HG03045 (cell line): ENCODE measurements around the gene KLRB1.
"Not testable (repeated sequence)": the region's sequence is repeated elsewhere in the genome, so short reads cannot be mapped to it uniquely, and the experiment has no call there.

Source experiments
- ATAC-seq: cut with Tn5 transposase; IDR thresholded peaks from one replicate; pipeline ENCODE4 v1.9.1; 2021; ENCODE audit warnings: mild to moderate bottlenecking, moderate library complexity; ENCODE audit not compliant: unreplicated experiment

Gene KLRB1

DNA sequence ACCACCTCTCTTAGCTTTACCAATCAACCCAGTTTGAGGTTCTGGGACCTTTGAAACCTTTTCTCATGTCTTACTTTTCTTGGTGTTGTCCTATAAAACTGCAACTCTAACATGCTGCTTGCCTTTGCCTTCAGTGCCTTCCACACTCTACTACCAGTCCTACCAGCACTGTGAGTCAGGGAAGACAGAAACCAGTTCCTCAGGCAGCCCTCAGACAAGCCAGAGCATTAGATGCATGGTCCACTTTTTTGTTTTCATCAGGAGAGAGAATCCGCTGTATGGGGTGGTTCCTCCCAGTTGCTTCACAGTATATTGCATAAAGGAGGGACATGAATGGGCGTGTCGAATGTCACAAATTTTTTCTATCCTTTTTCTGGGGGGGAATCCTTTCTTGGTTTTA is 17.3 kb upstream of the KLRB1 start:
- ATAC-seq, result no peak

GRCh38 chr12:9619411-9620179 is 11.9 kb upstream of the KLRB1 start:
- ATAC-seq, result no peak

- not testable (repeated sequence) for ATAC-seq
Measured at GRCh38 chr12:9618906-9619305, 11.2 kb upstream of the KLRB1 start.

DNA sequence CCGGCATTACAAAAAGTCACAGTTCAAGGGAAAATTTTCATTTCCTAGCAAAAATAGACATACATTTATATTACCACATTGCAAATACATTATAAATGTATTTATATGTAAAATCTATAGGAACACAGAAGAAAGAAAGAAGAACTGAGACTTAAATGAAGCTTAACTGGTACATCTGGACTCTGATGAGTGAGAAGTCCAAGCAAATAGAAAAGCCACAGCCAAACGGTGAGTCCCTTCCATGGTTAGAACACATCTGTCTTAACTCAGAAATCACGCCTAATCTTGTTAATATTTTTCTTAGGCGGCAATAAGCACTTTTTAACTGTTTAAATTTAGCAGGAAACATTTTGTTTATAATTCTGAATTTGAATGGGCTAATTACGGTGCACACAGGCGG is 9.4 kb upstream of the KLRB1 start:
- no peak for ATAC-seq

- ATAC-seq, result no peak
Measured at GRCh38 chr12:9615420-9616136, 7.9 kb upstream of the KLRB1 start.

DNA sequence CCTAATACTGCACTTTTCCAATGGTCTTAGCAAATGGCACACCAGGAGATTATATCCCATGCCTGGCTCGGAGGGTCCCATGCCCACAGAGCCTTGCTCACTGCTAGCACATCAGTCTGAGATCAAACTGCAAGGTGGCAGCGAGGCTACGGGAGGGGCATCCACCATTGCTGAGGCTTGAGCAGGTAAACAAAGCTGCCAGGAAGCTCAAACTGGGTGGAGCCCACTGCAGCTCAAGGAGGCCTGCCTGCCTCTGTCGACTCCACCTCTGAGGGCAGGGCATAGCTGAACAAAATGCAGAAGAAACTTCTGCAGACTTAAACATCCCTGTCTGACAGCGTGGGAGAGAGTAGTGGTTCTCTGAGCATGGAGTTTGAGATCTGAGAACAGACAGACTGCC is 2.9 kb upstream of the KLRB1 start:
- ATAC-seq, result not testable (repeated sequence)

DNA sequence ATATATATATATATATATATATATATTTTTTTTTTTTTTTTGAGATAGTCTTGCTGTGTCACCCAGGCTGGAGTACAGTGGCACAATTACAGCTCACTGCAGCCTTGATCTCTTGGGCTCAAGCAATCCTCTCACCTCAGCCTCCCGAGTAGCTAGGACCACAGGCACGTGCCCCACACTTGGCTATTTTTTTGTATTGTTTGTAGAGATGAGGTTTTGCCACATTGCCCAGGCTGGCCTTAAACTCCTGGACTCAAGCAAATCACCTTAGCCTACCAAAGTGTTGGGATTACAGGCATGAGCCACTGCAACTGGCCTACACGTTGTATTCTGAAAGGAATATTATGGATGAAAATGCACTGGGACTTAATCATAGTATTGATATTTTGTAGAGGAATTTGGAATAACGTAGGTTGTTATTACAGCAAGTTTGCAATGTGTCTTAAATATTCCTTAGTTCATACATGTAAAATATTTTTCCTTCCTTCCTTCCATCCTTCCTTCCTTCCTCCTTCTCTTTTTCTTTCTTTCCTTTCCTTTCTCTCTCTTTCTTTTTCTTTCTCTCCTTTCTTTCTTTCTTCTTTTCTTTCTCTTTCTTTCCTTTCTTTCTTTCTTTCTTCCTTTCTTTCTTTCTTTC is 862 bp downstream of the KLRB1 start:
- no peak for ATAC-seq

DNA sequence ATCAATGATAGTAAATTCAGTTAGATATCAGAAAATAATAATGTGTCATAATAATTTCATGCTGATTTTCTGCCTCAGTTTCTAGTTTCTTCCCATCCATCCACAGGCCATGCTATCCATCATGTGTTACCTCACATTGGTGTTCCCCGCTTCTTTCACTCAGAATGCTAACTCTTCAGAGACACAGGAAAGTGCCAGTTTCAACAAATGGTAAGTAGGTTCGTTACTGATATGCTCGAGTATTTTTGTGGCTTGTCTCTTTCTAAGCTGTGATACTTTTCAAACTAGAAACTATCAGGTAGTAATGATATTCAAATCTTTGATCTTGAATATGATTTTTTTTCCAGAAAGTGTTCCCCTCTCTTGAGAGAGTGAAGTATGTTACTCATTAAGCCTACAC is 1.5 kb downstream of the KLRB1 start:
- no peak for ATAC-seq

DNA sequence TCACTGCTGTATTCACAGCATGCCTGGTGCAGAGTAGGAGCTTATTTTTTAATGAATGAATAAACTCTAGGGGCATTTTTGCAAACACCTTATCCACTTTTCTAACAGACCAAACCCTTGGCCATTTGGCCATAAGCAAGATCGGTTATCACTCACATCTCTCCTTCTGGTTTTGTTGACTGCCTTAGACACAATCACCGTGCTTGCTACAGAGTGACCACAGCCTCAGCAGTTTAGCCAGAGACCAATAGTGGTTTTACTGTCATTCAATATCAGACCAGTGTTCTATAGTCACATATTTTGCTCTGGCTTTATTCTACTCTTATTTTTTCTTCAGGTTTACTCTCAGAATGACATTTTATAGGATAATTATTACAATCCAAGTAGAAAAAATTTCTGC is 2.2 kb downstream of the KLRB1 start:
- no peak for ATAC-seq

GRCh38 chr12:9604287-9604686 is 3.4 kb downstream of the KLRB1 start:
- ATAC-seq, result no peak

- not testable (repeated sequence) for ATAC-seq
Measured at GRCh38 chr12:9600426-9600825, 7.3 kb downstream of the KLRB1 start.

GRCh38 chr12:9598363-9598762 is 9.4 kb downstream of the KLRB1 start:
- ATAC-seq, result no peak

DNA sequence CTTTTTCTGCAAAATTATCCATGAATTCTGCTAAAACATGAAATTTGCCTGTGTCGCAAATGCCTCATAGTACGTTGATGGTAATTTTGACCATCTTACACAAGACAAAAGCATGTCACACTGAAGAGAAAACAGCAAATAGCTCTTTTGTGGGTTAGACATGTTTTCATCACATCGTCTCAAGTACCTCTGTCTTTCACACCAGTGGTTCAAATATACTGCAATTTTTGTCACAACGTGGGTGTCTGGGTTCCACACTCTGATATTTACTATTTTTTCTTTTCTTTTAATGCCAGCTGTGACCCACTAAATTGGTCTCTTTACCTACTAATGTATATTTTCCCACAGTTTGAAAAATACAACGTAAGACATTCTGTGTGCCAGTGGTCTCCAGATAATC is 10.4 kb downstream of the KLRB1 start:
- no peak for ATAC-seq

- ATAC-seq, result no peak
Measured at GRCh38 chr12:9590441-9590840, 17.3 kb downstream of the KLRB1 start.

- ATAC-seq, result no peak
Measured at GRCh38 chr12:9588749-9589148, 19.0 kb downstream of the KLRB1 start.

GRCh38 chr12:9587987-9588600 is 19.6 kb downstream of the KLRB1 start:
- no peak for ATAC-seq

GRCh38 chr12:9577729-9578128 is 30.0 kb downstream of the KLRB1 start:
- ATAC-seq, result not testable (repeated sequence)

DNA sequence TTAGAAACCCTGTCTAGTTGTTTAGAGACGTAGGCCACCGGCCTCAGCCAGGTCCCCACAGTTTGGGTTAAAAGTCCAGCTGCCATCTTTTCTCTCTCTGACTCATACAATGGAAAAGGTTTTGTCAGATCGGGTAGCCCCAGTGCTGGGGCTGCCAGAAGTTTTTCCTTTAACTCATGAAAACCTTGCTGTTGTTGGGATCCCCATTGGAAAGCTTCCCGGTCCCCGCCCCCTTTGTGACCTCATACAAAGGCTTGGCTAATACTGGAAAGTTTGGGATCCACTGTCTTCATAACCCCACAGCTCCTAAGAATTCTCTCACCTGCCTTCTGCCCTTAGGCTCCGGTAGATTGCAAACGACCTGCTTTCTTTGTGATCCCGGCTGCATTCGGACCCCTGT is 40.6 kb downstream of the KLRB1 start:
- ATAC-seq, result not testable (repeated sequence)

DNA sequence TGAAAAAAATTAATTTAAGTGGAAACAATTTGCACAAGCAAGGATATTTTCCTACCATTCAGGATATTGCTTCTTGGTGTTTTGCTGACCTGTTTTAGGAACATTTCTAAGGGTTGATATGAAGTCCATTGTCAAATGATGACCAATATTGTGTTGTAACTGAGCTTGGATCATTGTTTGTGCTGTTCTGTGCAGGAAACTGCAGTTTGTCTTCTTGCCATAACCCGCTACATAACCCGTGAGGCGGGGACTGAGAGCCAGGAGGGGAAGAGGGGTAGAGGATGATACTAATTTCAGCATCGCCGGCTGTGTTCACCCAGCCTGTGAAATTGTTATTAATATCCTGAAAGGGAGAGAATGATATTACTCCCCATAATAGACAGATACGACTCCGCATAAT is 41.6 kb downstream of the KLRB1 start:
- not testable (repeated sequence) for ATAC-seq

DNA sequence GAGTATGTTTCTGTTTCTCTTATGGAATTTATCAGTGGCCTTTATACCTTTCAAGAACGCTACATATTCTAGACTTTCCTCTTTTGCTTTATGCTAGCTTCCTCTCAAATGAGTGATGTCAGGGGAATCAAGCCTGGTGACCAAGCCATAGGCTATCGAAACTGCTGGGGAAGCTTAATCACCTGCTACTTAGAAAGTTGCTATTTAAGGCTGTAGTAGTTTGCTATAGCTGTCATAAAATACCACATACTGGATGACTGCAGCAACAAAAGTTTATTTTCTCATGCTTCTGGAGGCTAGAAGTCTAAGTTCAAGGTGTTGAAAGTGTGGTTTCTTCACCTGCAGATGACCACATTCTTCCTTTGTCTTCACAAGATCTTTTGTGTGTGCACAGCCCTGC is 43.3 kb downstream of the KLRB1 start:
- ATAC-seq, result not testable (repeated sequence)

- ATAC-seq, result not testable (repeated sequence)
Measured at GRCh38 chr12:9562841-9563453, 44.8 kb downstream of the KLRB1 start.
